ENCODE results near the gene SEH1L.

DNA sequence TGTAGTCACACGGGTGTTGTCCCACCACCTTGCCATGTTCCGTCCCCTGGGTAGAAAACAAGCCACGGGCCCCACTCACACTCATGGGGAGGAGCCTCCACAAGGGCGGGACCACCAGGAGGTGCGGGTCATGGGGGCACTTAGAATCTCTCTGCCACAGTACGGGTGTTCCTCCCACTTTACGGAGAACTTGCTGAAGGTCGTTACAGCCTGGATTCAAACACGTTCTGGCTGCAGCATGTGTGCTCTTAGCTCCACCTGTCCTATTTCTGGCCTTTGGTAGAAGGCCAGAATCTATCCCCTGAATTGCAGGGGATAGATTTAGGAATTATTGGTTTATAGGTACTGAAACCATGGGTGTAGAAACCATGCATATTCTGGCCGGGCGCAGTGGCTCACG is 28.5 kb downstream of the SEH1L start:
- TF ChIP-seq EP300 (IDR thresholded peaks at IDR 0.05), result no peak
- no peak for TF ChIP-seq RAD21 (conservative IDR thresholded peaks at IDR 0.05 in 1 of 2, IDR thresholded peaks at IDR 0.05 in 1 of 2)
- TF ChIP-seq, protein P1, sequence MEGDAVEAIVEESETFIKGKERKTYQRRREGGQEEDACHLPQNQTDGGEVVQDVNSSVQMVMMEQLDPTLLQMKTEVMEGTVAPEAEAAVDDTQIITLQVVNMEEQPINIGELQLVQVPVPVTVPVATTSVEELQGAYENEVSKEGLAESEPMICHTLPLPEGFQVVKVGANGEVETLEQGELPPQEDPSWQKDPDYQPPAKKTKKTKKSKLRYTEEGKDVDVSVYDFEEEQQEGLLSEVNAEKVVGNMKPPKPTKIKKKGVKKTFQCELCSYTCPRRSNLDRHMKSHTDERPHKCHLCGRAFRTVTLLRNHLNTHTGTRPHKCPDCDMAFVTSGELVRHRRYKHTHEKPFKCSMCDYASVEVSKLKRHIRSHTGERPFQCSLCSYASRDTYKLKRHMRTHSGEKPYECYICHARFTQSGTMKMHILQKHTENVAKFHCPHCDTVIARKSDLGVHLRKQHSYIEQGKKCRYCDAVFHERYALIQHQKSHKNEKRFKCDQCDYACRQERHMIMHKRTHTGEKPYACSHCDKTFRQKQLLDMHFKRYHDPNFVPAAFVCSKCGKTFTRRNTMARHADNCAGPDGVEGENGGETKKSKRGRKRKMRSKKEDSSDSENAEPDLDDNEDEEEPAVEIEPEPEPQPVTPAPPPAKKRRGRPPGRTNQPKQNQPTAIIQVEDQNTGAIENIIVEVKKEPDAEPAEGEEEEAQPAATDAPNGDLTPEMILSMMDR (IDR thresholded peaks at IDR 0.05), result no peak
